ENCODE data around the gene YJEFN3. TPM values are rescaled to one million over a fixed set of nuclear protein-coding genes. Genes with fewer than 3 reads are reported as not detected.
A peak's percentile ranks its signal among the peaks of the same experiment; 100 is the strongest.

Gene YJEFN3
- polyA plus RNA-seq, 3 donors, result 3.7 to 4.9 (median 4.5) TPM

DNA sequence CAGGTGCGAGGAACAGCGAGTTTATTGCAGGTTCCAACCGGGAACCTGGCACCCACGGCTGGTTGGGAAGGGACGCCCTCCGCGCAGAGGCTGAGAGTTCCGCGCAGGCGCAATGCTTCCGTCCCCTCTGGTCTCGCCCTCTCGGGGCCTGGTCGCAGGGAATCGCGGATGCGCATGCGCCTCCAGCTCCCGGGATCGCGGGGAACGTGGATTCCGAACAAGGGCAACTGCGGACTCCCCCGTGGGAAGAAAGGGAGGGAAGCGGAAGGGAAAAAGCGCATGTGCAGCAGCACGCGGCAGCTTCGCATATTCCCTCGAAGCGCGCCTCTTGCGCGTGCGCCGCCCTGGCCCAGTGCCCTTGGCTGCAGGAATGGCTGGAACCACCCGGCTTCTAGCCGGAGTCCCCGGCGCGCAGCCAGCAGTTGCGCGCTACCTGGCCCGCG, 14.5 kb upstream of the YJEFN3 start:
- WGBS, 3 donors, result 24 to 33% (median 27%) methylated on average over 46 of the region's 46 CpGs
- H3K27ac ChIP-seq (ENCODE audit: low read depth, low read length), result no peak overlapping the region

- 83 to 86% (median 85%) methylated on average over 72 to 74 of the region's 74 CpGs for WGBS, 3 donors
Observed at GRCh38 chr19:19514881-19515641, 13.7 kb upstream of the YJEFN3 start, which contains the start of gene TSSK6. Gene TSSK6, minus strand, starts transcription at chr19:19515548. Its CDS starts 121 bp downstream, at chr19:19515427.

DNA sequence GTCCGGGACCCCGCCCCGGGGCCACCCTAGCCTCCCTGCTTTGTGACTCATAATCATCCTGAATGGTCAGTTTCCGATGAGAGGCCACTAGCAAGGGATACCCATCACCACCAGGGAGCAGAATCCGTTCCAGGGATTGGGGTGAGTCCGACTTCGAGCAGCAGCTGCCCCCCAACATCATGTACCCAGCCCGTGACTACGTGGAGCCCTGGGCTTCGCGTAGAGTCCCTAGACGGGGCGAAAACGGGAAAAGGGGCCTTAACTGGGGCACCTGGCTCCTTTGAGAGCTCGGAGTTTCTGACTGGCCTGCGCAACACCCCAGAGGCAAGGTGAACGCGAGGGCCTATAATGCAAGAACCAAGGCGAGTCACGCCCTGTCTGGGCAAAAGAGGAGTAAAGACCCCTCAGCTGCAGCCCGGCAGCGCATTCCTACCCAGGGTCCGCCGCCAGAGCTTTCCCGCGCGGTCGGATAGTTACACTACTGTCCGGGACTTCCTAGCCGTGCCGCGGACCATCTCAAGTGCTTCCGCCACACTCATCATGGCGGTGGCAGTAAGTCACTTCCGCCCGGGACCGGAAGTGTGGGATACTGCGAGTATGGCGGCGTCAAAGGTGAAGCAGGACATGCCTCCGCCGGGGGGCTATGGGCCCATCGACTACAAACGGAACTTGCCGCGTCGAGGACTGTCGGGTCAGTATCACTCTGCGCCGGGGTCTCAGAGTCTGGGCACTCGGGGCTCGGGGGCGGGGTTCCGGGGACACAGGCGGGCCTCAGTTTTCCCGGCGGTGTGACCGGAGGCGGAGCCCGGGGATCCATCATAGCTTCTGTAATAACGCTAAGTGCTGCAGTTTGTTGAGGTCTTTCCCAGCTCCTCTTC, 12.8 kb upstream of the YJEFN3 start, which contains the start of gene NDUFA13:
TSS of gene NDUFA13 (plus strand) at position 584 of the 878 bp plus-strand sequence. CDS start at position 598, 14 bp downstream.
- H3K27ac ChIP-seq (ENCODE audit: low read depth, low read length), result peak within 1 kb of the TSS; percentile 9
- 3 to 7% (median 6%) methylated on average over 61 of the region's 61 CpGs for WGBS, 3 donors

More at GRCh38 chr19:19514881-19515641, 13.7 kb upstream of the YJEFN3 start, which contains the start of gene TSSK6:
- peak within 1 kb of the TSS; percentile 9 for H3K27ac ChIP-seq (ENCODE audit: low read depth, low read length)

DNA sequence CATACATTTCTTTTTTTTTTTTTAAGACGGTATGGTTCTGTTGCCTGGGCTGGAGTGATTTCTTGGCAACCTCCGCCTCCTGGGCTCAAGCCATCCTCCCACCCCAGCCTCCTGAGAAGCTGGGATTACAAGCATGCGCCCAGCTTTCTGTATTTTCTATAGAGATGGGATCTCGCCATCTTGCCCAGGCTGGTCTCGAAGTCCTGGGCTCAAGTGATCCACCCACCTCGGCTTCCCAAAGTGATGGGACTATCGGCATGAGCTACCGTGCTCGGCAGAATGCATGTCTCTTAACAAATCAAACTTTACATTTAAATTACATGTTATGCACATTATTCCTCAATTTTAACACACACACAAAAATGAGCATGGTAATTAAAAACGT, 11.5 kb upstream of the YJEFN3 start:
- H3K27ac ChIP-seq (ENCODE audit: low read depth, low read length), result no peak overlapping the region
- 78 to 88% (median 84%) methylated on average over 10 of the region's 10 CpGs for WGBS, 3 donors

- no peak overlapping the region for H3K27ac ChIP-seq (ENCODE audit: low read depth, low read length)
- WGBS, 3 donors, result 80 to 83% (median 83%) methylated on average over 6 of the region's 6 CpGs
Observed at GRCh38 chr19:19520989-19521388, 7.7 kb upstream of the YJEFN3 start.

GRCh38 chr19:19523177-19523576, 5.5 kb upstream of the YJEFN3 start:
- WGBS, 3 donors, result 80 to 88% (median 82%) methylated on average over 3 of the region's 3 CpGs
- H3K27ac ChIP-seq (ENCODE audit: low read depth, low read length), result no peak overlapping the region

DNA sequence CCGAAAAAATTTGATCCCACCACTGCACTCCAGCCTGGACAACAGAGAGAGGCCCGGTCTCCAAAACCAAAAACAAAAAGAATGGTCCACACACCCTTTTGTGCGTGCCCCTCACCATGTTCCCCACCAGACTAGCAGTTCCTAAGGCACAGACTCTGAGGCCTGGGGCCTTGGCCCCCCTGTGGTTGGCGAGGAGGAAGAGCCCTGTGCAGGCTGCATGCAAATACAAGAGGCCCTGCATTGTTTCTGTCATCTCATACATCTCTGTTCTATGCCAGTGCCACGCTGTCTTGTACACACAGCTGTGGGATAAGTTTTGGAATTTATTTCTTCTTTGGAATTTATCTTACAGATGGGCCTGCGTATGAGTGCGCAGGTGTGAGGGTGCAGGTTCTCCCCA, 4.7 kb upstream of the YJEFN3 start:
- WGBS, 3 donors, result 85 to 91% (median 86%) methylated on average over 7 of the region's 7 CpGs
- H3K27ac ChIP-seq (ENCODE audit: low read depth, low read length), result no peak overlapping the region

- 90 to 95% (median 90%) methylated on average over 23 of the region's 23 CpGs for WGBS, 3 donors
- no peak overlapping the region for H3K27ac ChIP-seq (ENCODE audit: low read depth, low read length)
Observed at GRCh38 chr19:19525611-19526380, 2.9 kb upstream of the YJEFN3 start.

- WGBS, 3 donors, result 79 to 84% (median 84%) methylated on average over 24 to 28 of the region's 28 CpGs
- no peak overlapping the region for H3K27ac ChIP-seq (ENCODE audit: low read depth, low read length)
Observed at GRCh38 chr19:19526581-19527370, 1.9 kb upstream of the YJEFN3 start.

DNA sequence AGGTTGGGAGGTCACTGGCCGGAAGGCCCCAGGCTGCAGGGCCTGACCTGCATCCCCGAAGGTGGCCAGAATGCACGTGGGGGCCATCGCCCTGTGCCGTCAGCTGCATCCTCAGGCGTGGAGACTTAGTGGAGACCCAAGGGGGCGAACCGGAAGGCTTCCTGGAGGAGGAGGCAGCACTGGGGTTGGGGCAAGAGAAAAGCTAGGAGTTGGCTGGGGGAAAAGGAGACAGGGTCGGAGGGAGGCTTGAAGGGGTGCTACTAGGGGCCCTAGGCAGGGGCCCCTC, 1.4 kb upstream of the YJEFN3 start:
- H3K27ac ChIP-seq (ENCODE audit: low read depth, low read length), result no peak overlapping the region
- 90 to 98% (median 94%) methylated on average over 9 of the region's 9 CpGs for WGBS, 3 donors

DNA sequence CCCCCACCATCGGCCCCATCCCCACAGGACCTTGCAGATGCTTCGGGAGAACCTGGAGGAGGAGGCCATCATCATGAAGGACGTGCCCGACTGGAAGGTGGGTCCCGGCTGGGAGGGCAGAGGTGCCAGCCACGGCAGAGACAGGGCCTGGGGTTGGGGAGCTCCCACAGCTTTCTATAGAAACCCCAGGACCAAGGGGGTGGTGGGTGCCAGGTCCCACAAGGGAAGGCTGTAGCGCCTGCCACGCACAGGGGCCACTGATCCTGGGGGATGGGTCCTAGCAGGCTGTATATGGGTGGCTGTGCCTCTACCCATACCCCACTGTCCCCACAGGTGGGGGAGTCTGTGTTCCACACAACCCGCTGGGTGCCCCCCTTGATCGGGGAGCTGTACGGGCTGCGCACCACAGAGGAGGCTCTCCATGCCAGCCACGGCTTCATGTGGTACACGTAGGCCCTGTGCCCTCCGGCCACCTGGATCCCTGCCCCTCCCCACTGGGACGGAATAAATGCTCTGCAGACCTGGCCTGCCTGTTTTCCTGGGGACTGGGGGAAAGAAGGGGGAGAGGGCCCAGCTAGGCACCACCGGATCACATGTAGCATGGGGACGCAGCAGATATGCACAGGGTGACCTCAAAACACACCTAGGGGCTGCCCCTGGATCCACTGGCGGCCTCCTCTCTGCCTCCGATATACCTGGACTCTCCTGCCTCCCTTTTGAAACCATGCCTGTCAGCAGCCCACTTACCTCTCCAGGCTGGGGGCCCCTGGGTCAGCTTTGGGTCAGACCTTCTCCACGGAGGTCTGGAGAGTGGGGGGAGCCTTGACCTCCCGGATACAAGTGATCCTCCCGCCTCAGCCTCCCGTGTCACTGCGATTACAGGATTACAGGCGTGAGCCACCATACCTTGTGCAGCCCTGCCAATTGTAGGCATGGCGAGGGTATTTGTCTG, 761 bp upstream of the YJEFN3 start:
- no peak overlapping the region for H3K27ac ChIP-seq (ENCODE audit: low read depth, low read length)
- 90 to 95% (median 95%) methylated on average over 26 to 27 of the region's 27 CpGs for WGBS, 3 donors

GRCh38 chr19:19529783-19530422, 1.2 kb downstream of the YJEFN3 start:
- H3K27ac ChIP-seq (ENCODE audit: low read depth, low read length), result no peak overlapping the region
- WGBS, 3 donors, result 72 to 77% (median 74%) methylated on average over 11 of the region's 11 CpGs

GRCh38 chr19:19530423-19530804, 1.7 kb downstream of the YJEFN3 start:
- WGBS, 3 donors, result 50 to 62% (median 58%) methylated on average over 9 of the region's 9 CpGs
- H3K27ac ChIP-seq (ENCODE audit: low read depth, low read length), result no peak overlapping the region

GRCh38 chr19:19530889-19531288, 2.2 kb downstream of the YJEFN3 start:
- 75 to 90% (median 83%) methylated on average over 4 of the region's 4 CpGs for WGBS, 3 donors
- no peak overlapping the region for H3K27ac ChIP-seq (ENCODE audit: low read depth, low read length)

DNA sequence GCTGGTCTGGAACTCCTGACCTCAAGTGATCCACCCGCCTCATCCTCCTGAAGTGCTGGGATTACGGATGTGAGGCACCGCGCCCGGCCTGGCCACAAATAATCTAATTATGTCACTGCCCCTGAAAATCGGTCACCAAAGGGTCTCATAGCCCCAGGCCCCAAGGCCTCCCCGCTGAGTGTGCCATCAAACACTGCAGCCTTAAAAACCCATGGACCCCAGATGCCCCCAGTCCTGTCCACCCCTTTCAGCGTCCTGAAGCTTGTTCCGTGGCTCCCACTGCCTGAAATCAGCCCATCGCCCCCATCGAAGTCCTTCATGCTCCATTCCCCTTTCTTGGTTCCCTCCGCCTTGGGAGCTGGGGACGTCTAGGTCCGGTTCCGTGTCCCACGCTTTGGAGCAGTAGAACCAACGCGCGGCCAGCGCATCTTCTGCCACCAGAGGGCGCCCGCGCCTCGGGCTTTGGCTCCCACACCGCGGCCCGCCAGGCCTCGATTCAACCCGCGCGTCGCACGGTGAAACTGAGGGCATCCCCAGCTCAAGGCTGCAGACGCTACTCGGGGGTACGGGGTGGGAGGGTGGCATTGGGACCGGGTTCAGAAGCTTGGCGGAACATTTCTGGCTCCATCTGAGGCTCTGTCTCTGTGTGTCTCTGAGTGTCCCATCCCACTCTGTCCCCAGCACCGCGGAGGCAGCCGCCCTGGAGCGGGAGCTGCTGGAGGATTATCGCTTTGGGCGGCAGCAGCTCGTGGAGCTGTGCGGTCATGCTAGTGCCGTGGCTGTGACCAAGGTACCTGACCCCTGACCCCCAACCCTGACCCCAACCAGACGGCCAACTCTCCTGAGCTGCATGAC, 3.5 kb downstream of the YJEFN3 start:
- H3K27ac ChIP-seq (ENCODE audit: low read depth, low read length), result no peak overlapping the region
- 23 to 27% (median 26%) methylated on average over 48 of the region's 48 CpGs for WGBS, 3 donors
